UCSD-AML1 (cell line): Measurements from ENCODE around the gene XXYLT1.
"Not testable (repeated sequence)": the region's sequence is repeated elsewhere in the genome, so short reads cannot be mapped to it uniquely, and the experiment has no call there.

Experiments
- DNase-seq: peaks from one replicate; lab custom pipeline; 2025; ENCODE audit not compliant: unreplicated experiment; lab: John Stamatoyannopoulos, UW

Gene XXYLT1, protein sequence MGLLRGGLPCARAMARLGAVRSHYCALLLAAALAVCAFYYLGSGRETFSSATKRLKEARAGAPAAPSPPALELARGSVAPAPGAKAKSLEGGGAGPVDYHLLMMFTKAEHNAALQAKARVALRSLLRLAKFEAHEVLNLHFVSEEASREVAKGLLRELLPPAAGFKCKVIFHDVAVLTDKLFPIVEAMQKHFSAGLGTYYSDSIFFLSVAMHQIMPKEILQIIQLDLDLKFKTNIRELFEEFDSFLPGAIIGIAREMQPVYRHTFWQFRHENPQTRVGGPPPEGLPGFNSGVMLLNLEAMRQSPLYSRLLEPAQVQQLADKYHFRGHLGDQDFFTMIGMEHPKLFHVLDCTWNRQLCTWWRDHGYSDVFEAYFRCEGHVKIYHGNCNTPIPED

DNA sequence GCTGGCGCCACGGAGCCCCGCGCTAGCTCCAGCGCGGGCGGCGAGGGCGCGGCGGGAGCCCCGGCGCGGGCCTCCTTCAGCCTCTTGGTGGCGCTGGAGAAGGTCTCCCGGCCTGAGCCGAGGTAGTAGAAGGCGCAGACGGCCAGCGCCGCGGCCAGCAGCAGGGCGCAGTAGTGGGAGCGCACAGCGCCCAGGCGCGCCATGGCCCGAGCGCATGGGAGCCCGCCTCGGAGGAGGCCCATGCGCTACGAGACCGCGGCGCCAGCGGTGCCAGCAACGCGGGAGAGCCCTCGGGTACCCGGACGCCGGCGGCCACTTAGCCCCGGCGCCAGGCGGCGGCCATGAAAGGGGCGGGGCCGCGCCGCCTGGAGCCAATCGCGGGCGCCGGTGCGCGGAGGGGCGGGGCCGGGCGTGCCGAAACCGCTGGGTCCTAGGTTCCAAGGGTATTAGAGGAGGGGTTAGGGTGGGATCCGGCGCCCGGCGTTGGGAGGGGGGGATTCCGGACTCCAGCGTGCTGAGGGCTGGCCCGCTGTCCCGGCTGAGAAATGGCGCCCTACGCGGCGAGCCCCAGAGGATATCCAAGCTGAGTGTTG is at the start of gene XXYLT1:
XXYLT1 (minus strand) TSS at position 343 of the 593 bp plus-strand sequence; CDS start at position 242, 101 bp downstream.
- peak; percentile 93 for DNase-seq

- DNase-seq = no peak
These were observed 48.1 kb upstream of the XXYLT1 start for GRCh38 chr3:195319060-195319459.

DNA sequence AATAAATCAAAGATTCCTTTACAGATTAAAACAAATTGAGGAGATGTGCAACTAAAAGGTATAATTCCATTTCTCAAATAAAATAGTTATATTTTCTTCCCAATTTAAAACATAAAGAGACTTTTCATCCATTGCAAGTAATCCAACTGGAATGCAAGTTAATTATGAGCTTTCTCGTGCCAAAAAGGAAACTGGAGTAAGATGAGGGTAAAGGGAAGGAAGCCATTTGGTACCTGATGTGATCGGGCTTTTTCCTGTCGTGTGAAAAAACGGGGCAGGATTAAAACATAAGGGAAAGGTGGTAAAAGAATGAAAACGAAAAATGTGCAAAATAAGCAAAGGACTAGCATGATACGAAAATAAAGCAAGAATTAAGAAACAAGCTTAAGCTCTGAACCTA is 41.8 kb upstream of the XXYLT1 start:
- DNase-seq = no peak

DNA sequence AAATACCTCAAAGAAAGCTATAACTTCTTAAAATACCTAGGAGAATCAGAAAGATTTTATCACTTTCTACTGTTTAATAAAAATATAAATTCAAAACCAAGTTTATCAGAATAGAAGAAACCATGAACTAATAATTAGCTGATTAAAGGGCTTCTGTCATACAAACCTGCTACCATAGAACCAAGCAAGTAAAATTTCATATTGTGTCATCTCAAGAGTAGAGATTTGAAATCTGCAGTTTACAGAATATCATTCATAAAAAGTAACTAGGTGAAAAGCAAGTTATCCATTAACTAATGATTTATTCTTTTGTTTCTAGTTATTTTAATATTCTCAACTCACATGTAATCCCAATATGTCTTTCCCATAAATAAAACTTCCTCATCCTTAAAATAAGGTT is 36.8 kb upstream of the XXYLT1 start:
- no peak for DNase-seq

GRCh38 chr3:195306369-195306768 is 35.4 kb upstream of the XXYLT1 start:
- no peak for DNase-seq

GRCh38 chr3:195302431-195302830 is 31.5 kb upstream of the XXYLT1 start:
- DNase-seq = no peak

DNA sequence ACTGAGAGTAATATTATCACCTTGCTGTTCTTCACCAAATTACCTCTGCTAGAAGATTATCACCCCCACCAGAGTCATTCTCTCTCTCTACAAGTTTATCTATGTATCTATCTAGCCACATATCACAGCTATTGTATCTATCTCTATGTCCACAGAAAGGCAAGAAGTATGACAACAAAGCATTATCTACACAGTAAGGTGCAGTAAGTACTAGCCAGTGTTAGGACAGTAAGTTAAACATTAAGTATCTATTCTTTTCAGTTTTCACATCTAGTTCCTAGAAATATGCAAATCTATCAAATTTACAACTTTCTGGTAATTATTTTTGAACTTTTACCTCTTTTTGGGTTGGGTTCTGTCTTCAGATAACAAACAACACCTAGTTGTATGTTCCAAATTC is 26.5 kb upstream of the XXYLT1 start:
- DNase-seq = no peak

DNA sequence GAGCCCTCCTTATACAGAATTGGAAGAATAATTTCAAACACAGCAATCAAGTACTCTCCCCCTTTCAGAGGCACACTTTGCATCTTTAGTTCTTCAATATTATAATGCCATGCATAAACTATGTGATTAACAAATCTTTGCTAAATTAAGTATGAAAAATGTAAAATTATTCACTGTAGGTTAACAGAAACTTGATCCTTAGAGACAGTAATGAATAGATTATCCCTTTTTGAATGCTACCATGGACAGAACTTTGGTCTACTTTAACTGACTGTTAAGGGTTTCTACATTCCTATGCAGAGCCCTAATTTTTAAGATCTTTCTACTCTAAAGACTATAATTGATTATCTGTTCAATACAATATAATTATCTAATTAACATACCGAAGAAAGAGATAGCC is 25.7 kb upstream of the XXYLT1 start:
- DNase-seq = no peak

GRCh38 chr3:195291121-195291520 is 20.2 kb upstream of the XXYLT1 start:
- no peak for DNase-seq

DNA sequence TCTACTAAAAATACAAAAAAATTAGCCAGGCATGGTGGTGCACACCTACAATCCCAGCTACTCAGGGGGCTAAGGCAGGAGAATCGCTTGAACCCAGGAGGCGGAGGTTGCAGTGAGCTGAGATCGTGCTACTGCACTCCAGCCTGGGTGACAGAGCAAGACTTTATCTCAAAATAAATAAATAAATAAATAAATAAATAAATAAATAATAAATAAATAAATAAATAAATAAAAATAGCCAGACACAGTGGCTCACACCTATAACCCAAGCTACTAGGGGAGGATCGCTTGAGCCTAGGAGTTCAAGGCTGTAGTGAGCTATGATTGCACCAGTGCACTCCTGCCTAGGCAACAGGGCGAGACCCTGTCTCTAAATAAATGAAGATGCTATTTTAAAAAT is 19.7 kb upstream of the XXYLT1 start:
- not testable (repeated sequence) for DNase-seq

DNA sequence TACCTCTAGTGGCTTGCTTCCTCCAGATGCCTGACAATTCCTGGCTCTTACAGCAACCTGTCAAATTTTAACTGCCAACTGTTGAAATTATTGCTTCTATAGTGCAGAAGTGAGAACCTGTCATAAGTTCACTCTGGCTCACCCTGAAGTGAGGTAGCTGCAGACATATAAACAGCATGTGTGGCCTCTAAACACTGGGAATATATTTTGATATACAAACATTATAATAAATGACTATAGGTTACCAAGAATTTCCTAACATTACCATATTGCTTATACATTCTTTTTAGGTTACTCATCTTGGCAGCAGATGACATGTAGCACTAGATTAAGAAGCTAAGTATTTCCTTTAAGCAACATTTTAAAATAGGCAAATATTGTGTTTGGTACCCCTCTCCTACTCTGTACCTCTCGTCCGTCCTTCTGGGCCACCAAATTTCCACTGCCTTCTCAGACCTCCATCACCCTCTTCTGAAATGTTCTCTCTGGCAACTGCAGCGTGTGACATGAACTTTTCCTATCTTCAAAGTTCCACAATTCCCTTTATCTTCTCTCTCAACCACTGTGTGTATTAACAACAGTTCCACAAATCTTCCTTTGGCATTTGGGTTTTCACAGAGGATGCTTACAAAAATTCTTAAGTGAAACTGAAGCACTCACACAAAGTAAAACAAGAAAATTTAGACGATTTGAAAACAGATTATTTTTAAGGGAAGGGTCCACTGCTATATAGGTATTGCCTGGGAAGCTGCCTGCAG is 15.3 kb upstream of the XXYLT1 start:
- DNase-seq = no peak

DNA sequence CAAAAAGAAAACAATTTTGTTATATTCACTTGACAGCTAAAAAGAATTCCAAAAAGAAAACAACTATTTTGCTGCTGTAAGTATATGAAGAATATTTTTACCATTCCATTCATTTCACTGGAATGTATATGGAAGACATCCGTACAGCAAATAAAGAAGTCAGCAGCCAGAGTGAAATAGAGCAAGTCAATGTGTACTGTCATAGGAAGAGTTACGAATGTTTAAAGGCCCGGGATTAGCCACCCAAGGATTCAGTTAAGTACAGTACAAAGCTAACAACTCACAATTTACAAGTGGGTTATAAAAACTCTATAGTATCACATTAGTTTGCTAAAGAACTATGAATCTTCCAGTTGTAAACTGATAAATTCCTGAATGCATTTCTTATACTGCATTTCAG is 14.4 kb upstream of the XXYLT1 start:
- DNase-seq = no peak

DNA sequence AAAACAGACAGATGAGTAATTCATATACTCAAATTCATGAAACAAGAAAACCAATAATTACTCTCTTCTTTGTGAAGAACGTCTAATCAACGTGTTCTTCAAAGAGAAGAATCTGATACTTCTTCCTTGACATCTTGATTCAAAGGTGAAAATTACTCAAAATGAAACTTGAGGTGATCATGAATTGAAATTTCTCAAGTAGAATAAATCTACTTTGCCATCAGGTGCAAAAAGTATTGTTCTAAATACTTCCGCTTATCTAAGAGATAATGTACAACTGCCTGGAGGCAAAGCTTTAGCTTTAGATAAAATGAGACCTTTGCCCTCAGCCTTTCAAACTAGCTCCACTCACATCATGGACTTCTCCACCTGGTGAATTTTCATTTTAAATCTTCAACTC is 13.9 kb upstream of the XXYLT1 start:
- no peak for DNase-seq

DNA sequence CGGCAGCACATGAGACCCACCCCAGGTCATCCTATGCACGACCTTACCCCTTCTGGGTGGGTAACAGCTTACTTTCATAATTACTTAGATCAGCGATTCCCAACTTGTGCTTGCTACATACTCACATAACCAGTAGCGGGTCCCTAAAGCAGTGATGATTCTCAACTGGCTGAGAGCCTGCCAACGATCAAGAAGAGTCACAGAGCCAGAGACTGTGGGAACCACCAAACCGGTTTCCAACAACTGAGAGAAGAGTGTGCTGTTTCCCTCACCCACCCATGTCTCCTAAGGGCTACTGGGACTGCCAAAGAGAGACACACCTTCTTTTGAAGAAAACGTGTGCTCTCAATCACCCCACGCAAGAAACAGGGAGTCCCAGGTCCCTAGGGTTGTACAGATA is 12.0 kb upstream of the XXYLT1 start:
- DNase-seq = no peak

DNA sequence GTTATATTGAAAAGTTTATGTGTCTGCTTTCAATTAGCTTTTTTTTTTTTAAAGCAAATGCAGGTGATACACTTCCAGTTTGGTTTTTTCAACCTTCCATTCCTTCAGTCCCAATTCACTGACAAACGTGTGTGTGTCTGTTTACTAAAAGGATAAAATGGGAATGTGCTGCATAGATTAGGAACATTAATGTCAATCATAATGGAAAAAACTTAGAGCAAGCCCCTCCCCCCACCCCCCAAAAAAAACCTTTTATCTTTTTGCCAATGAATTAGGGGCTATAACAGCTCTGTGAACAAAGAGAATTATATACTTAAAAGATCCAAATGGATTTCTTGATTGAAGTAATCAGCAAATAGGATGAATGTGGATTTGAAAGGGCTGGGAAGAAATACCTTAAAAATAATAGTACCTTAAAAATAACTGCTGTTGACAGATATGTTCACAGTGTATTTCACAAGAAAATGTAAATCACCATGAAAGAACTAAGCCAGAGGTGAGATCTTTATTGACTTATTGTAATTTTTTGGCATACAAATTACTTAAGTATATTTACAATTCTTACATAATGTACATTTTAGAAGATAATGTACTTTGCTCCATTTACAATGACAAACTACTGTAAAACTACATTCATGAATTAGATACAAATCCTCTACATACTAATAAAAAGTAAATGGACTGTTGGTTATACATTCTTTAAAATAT is 3.5 kb upstream of the XXYLT1 start:
- DNase-seq = no peak

GRCh38 chr3:195271410-195272243 is 668 bp upstream of the XXYLT1 start:
- DNase-seq = peak; percentile 93

DNA sequence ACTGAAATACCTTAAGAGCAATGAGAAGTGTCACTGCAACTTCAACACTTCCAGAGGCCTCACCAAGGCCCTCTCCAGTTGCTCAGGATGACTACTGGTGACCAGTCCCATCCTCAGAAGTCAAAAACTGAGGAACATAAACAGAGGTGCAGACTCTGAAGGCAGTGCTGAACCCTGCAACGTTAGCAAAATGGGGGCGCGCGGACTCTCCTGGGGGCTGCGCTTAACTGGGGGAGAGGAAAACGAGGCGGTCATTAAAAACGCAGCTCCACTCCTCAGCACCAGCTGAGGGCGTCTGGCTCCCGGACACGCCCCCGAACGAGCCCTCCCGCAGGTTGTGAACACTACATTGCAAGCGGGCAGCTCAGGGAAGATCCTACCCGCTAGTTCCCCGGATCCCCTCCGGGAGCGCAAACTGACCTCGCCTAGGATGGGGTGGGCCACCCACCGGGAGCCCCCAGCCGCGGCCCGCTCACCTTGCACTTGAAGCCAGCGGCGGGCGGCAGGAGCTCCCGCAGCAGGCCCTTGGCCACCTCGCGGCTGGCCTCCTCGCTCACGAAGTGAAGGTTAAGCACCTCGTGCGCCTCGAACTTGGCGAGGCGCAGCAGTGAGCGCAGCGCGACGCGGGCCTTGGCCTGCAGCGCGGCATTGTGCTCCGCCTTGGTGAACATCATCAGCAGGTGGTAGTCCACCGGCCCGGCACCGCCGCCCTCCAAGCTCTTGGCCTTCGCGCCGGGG is 711 bp downstream of the XXYLT1 start:
- DNase-seq = peak; percentile 71

GRCh38 chr3:195269375-195270078 is 1.4 kb downstream of the XXYLT1 start:
- no peak for DNase-seq
